ENCODE results near the gene GNGT1. TPM values are rescaled to one million over a fixed set of nuclear protein-coding genes. Genes with fewer than 3 reads are reported as not detected.
"Not testable (repeated sequence)": the region's sequence is repeated elsewhere in the genome, so short reads cannot be mapped to it uniquely, and the experiment has no call there.

GNGT1 gene
- polyA plus RNA-seq, 4 donors: not detected

DNA sequence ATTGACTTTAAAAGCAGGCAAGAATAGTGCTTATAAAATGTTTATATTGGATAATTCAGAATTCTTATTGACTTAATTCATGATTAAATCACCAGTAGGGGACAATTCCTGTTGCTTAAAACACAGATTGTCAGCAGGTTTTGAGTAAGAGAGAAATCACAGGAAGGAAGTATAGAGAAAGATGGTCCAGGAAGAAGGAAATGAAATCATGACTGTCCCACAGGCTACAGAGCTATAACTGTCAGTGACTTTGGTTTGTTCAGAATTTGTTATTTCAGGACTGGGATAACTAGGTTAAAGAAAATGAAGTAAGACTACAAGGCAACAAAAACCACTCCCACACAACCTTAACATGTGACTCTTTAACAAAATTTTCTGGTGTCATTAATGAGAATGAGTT lies 6.8 kb downstream of the GNGT1 start:
- FAIRE-seq (no peak), DNase-seq (no peak)
- H3K4me1 ChIP-seq (ENCODE audit: control insufficient read depth in 3 of 3, insufficient read depth in 2 of 3, low read depth in 1 of 3, low read length in 2 of 3): no peaks in the 10 kb centered on the region
- H3K9me3 ChIP-seq (ENCODE audit: control insufficient read depth in 2 of 2, insufficient read depth in 1 of 2, low read depth in 1 of 2, low read length in 1 of 2): no peaks in the 10 kb centered on the region
- H3K27me3 ChIP-seq (ENCODE audit: control insufficient read depth in 3 of 3, insufficient read depth in 3 of 3, low read length in 3 of 3): no peaks in the 10 kb centered on the region
- no peak overlapping the region for H3K4me3 ChIP-seq (ENCODE audit: low read depth in 1 of 3, low read length in 3 of 3)
- H3K27ac ChIP-seq (ENCODE audit: low read depth in 1 of 3, low read length in 2 of 3): no peak overlapping the region
- H3K36me3 ChIP-seq (ENCODE audit: control insufficient read depth in 3 of 3, insufficient read depth in 2 of 3, low read depth in 1 of 3, low read length in 3 of 3): no peaks in the 10 kb centered on the region

DNA sequence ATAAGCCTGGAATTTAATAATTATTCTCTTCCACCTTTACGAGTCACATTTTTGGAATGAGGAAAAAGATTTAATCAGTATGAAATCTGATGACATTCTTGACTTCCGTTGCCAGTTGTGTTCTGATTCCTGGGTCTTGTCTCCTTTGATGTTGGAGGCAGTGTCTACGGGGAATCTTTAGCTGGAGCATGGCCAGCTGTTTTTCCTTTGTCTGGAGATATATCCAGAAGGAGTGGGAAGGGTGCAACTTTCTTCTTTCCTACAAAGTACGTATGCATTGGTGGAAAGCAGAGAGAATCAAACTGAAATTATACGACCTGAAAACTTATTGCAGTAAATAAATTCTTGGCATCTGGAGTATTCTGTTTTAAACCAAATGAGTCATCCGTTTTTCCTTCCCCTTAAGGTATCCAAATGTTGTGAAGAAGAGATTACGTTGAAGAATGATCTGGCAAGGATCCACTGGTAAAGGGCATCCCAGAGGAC lies 8.3 kb downstream of the GNGT1 start:
- no peaks in the 10 kb centered on the region for H3K4me1 ChIP-seq (ENCODE audit: control insufficient read depth in 3 of 3, insufficient read depth in 2 of 3, low read depth in 1 of 3, low read length in 2 of 3)
- no peak overlapping the region for H3K4me3 ChIP-seq (ENCODE audit: low read depth in 1 of 3, low read length in 3 of 3)
- no peaks in the 10 kb centered on the region for H3K9me3 ChIP-seq (ENCODE audit: control insufficient read depth in 2 of 2, insufficient read depth in 1 of 2, low read depth in 1 of 2, low read length in 1 of 2)
- no peak overlapping the region for H3K27ac ChIP-seq (ENCODE audit: low read depth in 1 of 3, low read length in 2 of 3)
- FAIRE-seq: no peak
- no peaks in the 10 kb centered on the region for H3K36me3 ChIP-seq (ENCODE audit: control insufficient read depth in 3 of 3, insufficient read depth in 2 of 3, low read depth in 1 of 3, low read length in 3 of 3)
- no peak for DNase-seq
- H3K27me3 ChIP-seq (ENCODE audit: control insufficient read depth in 3 of 3, insufficient read depth in 3 of 3, low read length in 3 of 3): no peaks in the 10 kb centered on the region
- 31 to 60% (median 34%) methylated on average over 7 of the region's 7 CpGs for WGBS, 3 donors

DNA sequence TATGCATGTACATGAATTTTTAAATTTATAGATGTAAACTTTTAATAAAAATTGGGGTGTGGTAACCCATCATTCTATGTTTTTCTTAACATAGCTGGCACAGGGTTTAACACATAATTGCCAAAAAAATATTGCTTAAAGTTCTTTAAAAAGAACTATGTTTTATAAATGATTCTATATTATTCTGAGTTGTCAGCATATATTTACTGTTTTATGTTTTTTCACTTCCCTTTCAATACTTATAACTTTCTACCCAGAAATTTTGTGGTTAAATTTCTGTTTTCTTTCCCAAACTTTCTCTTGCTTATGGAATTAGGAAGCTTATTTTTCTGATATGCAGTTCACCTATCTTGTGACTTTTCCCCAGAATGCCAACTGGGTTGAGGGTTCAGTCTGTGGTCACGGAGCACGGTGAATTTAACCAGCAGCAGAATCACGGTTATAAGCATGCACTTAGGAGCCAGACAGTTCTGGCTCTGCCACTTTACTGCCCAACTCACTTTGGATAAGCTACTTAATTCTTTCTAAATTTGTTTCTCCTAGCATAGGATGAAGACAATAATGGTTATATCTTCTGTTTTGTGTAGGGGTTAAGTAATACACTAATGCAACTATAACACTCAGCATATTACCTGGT lies 9.0 kb downstream of the GNGT1 start:
- 71 to 83% (median 79%) methylated on average over 2 to 3 of the region's 3 CpGs for WGBS, 3 donors
- not testable (repeated sequence) for H3K4me1 ChIP-seq (ENCODE audit: control insufficient read depth in 3 of 3, insufficient read depth in 2 of 3, low read depth in 1 of 3, low read length in 2 of 3); FAIRE-seq; H3K27me3 ChIP-seq (ENCODE audit: control insufficient read depth in 3 of 3, insufficient read depth in 3 of 3, low read length in 3 of 3); H3K9me3 ChIP-seq (ENCODE audit: control insufficient read depth in 2 of 2, insufficient read depth in 1 of 2, low read depth in 1 of 2, low read length in 1 of 2); DNase-seq; H3K36me3 ChIP-seq (ENCODE audit: control insufficient read depth in 3 of 3, insufficient read depth in 2 of 3, low read depth in 1 of 3, low read length in 3 of 3); H3K4me3 ChIP-seq (ENCODE audit: low read depth in 1 of 3, low read length in 3 of 3); H3K27ac ChIP-seq (ENCODE audit: low read depth in 1 of 3, low read length in 2 of 3)

DNA sequence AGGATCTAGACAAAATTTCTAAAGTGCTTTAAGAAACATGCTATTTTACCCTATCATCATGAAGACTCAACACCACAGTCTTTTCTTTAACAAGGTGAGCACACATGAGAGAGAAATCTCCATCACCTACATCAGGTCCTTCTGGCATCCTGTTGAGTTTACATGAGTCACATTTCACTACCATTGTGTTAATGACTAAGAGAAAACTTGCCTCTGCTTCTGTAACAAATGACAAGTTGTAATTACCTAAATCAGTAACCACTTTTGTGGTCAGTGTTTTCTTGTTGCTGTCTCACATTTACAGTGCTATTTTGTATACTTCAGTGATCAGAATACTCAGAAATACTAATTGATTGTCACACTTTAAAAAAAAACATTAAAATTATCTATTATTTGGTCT lies 9.5 kb downstream of the GNGT1 start:
- not testable (repeated sequence) for DNase-seq; H3K36me3 ChIP-seq (ENCODE audit: control insufficient read depth in 3 of 3, insufficient read depth in 2 of 3, low read depth in 1 of 3, low read length in 3 of 3); H3K4me3 ChIP-seq (ENCODE audit: low read depth in 1 of 3, low read length in 3 of 3); H3K27me3 ChIP-seq (ENCODE audit: control insufficient read depth in 3 of 3, insufficient read depth in 3 of 3, low read length in 3 of 3); H3K9me3 ChIP-seq (ENCODE audit: control insufficient read depth in 2 of 2, insufficient read depth in 1 of 2, low read depth in 1 of 2, low read length in 1 of 2); H3K4me1 ChIP-seq (ENCODE audit: control insufficient read depth in 3 of 3, insufficient read depth in 2 of 3, low read depth in 1 of 3, low read length in 2 of 3); H3K27ac ChIP-seq (ENCODE audit: low read depth in 1 of 3, low read length in 2 of 3)
- peak; percentile 62 for FAIRE-seq

- DNase-seq; H3K27me3 ChIP-seq (ENCODE audit: control insufficient read depth in 3 of 3, insufficient read depth in 3 of 3, low read length in 3 of 3); H3K4me3 ChIP-seq (ENCODE audit: low read depth in 1 of 3, low read length in 3 of 3); H3K4me1 ChIP-seq (ENCODE audit: control insufficient read depth in 3 of 3, insufficient read depth in 2 of 3, low read depth in 1 of 3, low read length in 2 of 3); H3K36me3 ChIP-seq (ENCODE audit: control insufficient read depth in 3 of 3, insufficient read depth in 2 of 3, low read depth in 1 of 3, low read length in 3 of 3); FAIRE-seq; H3K9me3 ChIP-seq (ENCODE audit: control insufficient read depth in 2 of 2, insufficient read depth in 1 of 2, low read depth in 1 of 2, low read length in 1 of 2); H3K27ac ChIP-seq (ENCODE audit: low read depth in 1 of 3, low read length in 2 of 3): not testable (repeated sequence)
- WGBS, 3 donors: 50 to 77% (median 56%) methylated on average over 4 of the region's 4 CpGs
Observed at GRCh38 chr7:93916315-93916714, 9.9 kb downstream of the GNGT1 start.

DNA sequence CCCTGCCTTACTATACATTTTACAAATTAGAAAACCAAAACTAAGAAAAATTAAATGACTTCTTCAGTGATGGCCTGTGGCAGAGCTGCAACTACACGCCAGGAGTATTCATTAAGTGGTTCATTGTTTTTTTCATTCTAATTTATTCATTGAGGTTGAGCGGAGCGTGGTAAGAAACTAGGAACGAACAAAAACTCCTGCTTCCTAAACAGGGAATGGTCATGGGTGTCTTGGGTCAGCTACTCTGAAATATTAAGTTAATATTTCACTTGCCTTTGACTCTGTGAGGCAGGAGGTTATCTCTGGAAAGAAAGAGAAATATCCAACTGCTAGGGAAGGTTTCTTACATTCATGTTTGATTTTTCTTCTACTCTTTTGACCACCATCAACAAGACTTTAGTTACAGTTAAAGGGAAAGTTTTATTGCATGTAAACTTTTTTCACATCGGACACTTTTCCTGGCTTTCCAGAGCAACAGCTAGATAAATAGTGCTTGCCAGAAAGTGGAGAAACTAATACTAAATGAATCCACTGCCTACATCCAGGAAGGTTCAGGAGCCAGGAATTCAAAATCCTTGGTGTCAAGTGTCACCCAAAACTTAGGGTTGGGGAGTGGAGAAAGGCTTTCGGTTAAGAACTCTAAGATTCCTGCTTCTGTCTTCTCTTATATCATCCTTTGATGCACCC lies 14.3 kb downstream of the GNGT1 start:
- peaks cover 0 to 7% (median 0%) of the 10 kb centered on the region in 3 donors for H3K27me3 ChIP-seq (ENCODE audit: control insufficient read depth in 3 of 3, insufficient read depth in 3 of 3, low read length in 3 of 3)
- FAIRE-seq (no peak), DNase-seq (no peak)
- no peaks in the 10 kb centered on the region for H3K36me3 ChIP-seq (ENCODE audit: control insufficient read depth in 3 of 3, insufficient read depth in 2 of 3, low read depth in 1 of 3, low read length in 3 of 3)
- WGBS, 3 donors: 65 to 74% (median 73%) methylated on average over 6 of the region's 6 CpGs
- H3K4me1 ChIP-seq (ENCODE audit: control insufficient read depth in 3 of 3, insufficient read depth in 2 of 3, low read depth in 1 of 3, low read length in 2 of 3): peaks cover 0 to 3% (median 3%) of the 10 kb centered on the region in 3 donors
- no peak overlapping the region for H3K4me3 ChIP-seq (ENCODE audit: low read depth in 1 of 3, low read length in 3 of 3)
- H3K9me3 ChIP-seq (ENCODE audit: control insufficient read depth in 2 of 2, insufficient read depth in 1 of 2, low read depth in 1 of 2, low read length in 1 of 2): no peaks in the 10 kb centered on the region
- peak overlapping the region in 2 of 3 donors; percentile 54 to 70 for H3K27ac ChIP-seq (ENCODE audit: low read depth in 1 of 3, low read length in 2 of 3)

DNA sequence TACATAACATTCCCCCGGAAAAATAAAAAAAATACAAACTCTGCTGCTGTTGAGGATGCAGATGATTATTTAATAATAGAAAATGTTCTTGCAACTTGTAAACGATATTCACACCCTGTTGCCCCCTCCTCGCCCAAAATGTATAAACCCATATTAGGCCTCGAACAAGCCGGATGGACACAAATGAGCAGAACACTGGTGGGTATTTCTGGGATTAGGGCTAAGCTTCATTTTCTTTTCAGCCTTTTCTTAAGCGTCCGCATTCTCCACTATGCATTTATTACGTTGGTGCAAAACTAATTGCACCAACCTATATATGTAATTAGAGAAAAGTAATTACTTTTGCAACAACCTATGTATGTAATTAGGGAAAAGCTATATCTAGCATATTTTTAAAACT lies 14.8 kb downstream of the GNGT1 start:
- peak overlapping the region in 2 of 3 donors; percentile 6 to 70 for H3K27ac ChIP-seq (ENCODE audit: low read depth in 1 of 3, low read length in 2 of 3)
- no peaks in the 10 kb centered on the region for H3K9me3 ChIP-seq (ENCODE audit: control insufficient read depth in 2 of 2, insufficient read depth in 1 of 2, low read depth in 1 of 2, low read length in 1 of 2)
- FAIRE-seq (no peak), DNase-seq (no peak)
- H3K4me1 ChIP-seq (ENCODE audit: control insufficient read depth in 3 of 3, insufficient read depth in 2 of 3, low read depth in 1 of 3, low read length in 2 of 3): peaks cover 0 to 3% (median 3%) of the 10 kb centered on the region in 3 donors
- peaks cover 0 to 7% (median 0%) of the 10 kb centered on the region in 3 donors for H3K27me3 ChIP-seq (ENCODE audit: control insufficient read depth in 3 of 3, insufficient read depth in 3 of 3, low read length in 3 of 3)
- H3K4me3 ChIP-seq (ENCODE audit: low read depth in 1 of 3, low read length in 3 of 3): peak overlapping the region in 1 of 3 donors; percentile 61
- 58 to 78% (median 75%) methylated on average over 8 of the region's 8 CpGs for WGBS, 3 donors
- H3K36me3 ChIP-seq (ENCODE audit: control insufficient read depth in 3 of 3, insufficient read depth in 2 of 3, low read depth in 1 of 3, low read length in 3 of 3): no peaks in the 10 kb centered on the region

DNA sequence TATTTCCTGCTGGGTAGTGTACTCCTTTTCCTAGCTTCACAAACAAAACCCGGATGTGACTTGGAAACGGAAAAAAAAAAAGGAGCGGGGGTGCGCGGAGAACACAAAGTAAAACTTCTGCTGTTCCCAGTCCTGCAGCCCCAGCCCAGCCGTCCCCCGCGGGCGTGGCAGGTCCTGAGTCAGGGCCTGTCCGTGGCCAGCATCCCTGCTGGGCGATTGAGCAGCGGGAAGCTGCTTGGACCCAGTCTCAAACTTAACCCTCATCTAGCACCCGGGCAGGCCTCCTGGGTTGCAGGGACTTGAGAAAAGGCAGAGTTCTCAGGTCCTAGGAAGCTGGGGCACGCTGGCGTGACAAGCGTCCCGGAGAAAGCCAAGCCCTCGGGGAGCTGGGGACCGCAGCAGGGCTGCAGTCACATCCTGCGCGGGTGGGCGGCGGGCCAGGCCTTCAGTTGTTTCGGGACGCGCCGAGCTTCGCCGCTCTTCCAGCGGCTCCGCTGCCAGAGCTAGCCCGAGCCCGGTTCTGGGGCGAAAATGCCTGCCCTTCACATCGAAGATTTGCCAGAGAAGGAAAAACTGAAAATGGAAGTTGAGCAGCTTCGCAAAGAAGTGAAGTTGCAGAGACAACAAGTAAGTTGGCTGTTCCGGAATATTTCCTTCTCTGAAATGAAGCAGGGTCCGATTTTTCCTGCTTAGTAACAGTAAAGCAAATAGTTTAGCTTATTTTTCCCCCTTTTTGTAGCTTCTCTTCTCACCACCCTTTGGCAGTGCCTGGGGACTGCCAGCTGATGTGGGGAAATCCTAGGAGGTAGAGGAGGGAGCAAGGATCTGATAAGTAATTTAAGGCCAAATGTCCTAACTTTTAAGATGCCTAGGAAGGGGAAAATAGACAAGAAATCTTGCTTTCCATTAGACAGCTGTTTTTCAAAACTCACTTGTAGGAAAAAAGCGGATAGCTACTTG lies 15.5 kb downstream of the GNGT1 start, which contains the start of gene GNG11:
GNG11 (plus strand) TSS at position 129 of the 960 bp plus-strand sequence; CDS start at position 532, 403 bp downstream.
- FAIRE-seq (no peak), DNase-seq (peak; percentile 7 to 56)
- 3 to 5% (median 5%) methylated on average over 38 to 39 of the region's 39 CpGs for WGBS, 3 donors
- Histone ChIP-seq H3K4me3 (ENCODE audit: low read depth in 1 of 3, low read length in 3 of 3) (peak within 1 kb of the TSS; percentile 39 to 61 (median 56)), H3K9me3 (ENCODE audit: control insufficient read depth in 2 of 2, insufficient read depth in 1 of 2, low read depth in 1 of 2, low read length in 1 of 2) (no peaks in the 10 kb centered on the region), H3K36me3 (ENCODE audit: control insufficient read depth in 3 of 3, insufficient read depth in 2 of 3, low read depth in 1 of 3, low read length in 3 of 3) (no peaks in the 10 kb centered on the region), H3K27ac (ENCODE audit: low read depth in 1 of 3, low read length in 2 of 3) (peak within 1 kb of the TSS; percentile 60 to 89 (median 70)), H3K27me3 (ENCODE audit: control insufficient read depth in 3 of 3, insufficient read depth in 3 of 3, low read length in 3 of 3) (peaks cover 0 to 7% (median 0%) of the 10 kb centered on the region in 3 donors), H3K4me1 (ENCODE audit: control insufficient read depth in 3 of 3, insufficient read depth in 2 of 3, low read depth in 1 of 3, low read length in 2 of 3) (peaks cover 0 to 3% (median 3%) of the 10 kb centered on the region in 3 donors)
